A549 (cell line): ENCODE data around the gene LY6G5B. TPM values are rescaled to one million over a fixed set of nuclear protein-coding genes. Genes with fewer than 3 reads are reported as not detected.

ENCODE experiments used
- ATAC-seq, 2 experiments: fragments of 200-7000 bp in 1 of 2; fragments of >200 bp in 1 of 2; cut with Nextera tagmentation in 1 of 2; cut with Tn5 transposase in 1 of 2; 3 replicates each; pipeline versions ENCODE4 v1.8.0 to v1.9.1; 2018 to 2020; ENCODE audit warnings: mild to moderate bottlenecking in 1 of 2, moderate library complexity in 1 of 2
- CTCF ChIA-PET: fragments of 300-600 bp; sonication (Branson Sonifier 250); formaldehyde crosslinking; extraction: SDS; loops from one replicate; lab custom pipeline; 2021; ENCODE audit warnings: antibody characterized with exemption, inconsistent platforms; lab: Yijun Ruan, JAX
- POLR2A ChIA-PET: fragments of 350-600 bp; formaldehyde crosslinking; extraction: SDS; loops from one replicate; lab custom pipeline; 2021; ENCODE audit warnings: antibody characterized with exemption, inconsistent platforms; lab: Yijun Ruan, JAX
- DNase-seq, 2 experiments: peaks; one replicate each; pipeline versions ENCODE4 v3.0.0 to v3.0.0-alpha.2; 2011 to 2016; ENCODE audit warnings: low read depth in 1 of 2, low spot score in 1 of 2
- FAIRE-seq: peaks from 2 replicates; lab custom pipeline; 2011; peaks lifted over from hg19 to GRCh38; lab: Jason Lieb, UNC
- H3K27ac ChIP-seq, 2 experiments: fragments of >200 bp; sonication (Bioruptor Twin); formaldehyde crosslinking; 3 replicates each; pipeline ENCODE4 v1.5.1; 2016 to 2017
- H3K4me1 ChIP-seq: fragments of >200 bp; sonication (Bioruptor Twin); formaldehyde crosslinking; 3 replicates; pipeline ENCODE4 v1.6.1; 2016
- H3K4me2 ChIP-seq: fragments of >200 bp; sonication (Bioruptor Twin); formaldehyde crosslinking; 3 replicates; pipeline ENCODE4 v1.6.1; 2016
- H3K4me3 ChIP-seq: fragments of >200 bp; sonication (Bioruptor Twin); formaldehyde crosslinking; 3 replicates; pipeline ENCODE4 v1.5.1; 2016
- H3K9me3 ChIP-seq: fragments of >200 bp; sonication (Bioruptor Twin); formaldehyde crosslinking; 3 replicates; pipeline ENCODE4 v1.6.1; 2016
- BHLHE40 ChIP-seq: IDR thresholded peaks from 2 replicates; pipeline ENCODE4 v1.6.1; 2012; ENCODE audit warnings: low read depth, low read length, inconsistent platforms
- CBX2 ChIP-seq: fragments of 200-600 bp; sonication (generic); IDR thresholded peaks from 2 replicates; pipeline ENCODE4 v1.6.1; 2016; ENCODE audit warnings: low read depth, mild to moderate bottlenecking, borderline replicate concordance
- CEBPB ChIP-seq, 2 experiments: fragments of >200 bp in 1 of 2; sonication (Bioruptor Twin) in 1 of 2; formaldehyde crosslinking in 1 of 2; IDR thresholded peaks; 2 replicates each; pipeline ENCODE4 v1.6.1; 2012 to 2016
- CHD4 ChIP-seq: fragments of 200-600 bp; sonication (generic); IDR thresholded peaks from 2 replicates; pipeline ENCODE4 v1.6.1; 2016; ENCODE audit warnings: antibody characterized with exemption, mild to moderate bottlenecking, borderline replicate concordance
- ESRRA ChIP-seq: fragments of 150-350 bp; IDR thresholded peaks from 2 replicates; pipeline ENCODE4 v1.6.1; 2014; ENCODE audit warnings: mild to moderate bottlenecking, low read length, borderline replicate concordance
- FOSL2 ChIP-seq, 2 experiments: fragments of 450-650 bp in 1 of 2; fragments of >200 bp in 1 of 2; sonication (Bioruptor Twin) in 1 of 2; formaldehyde crosslinking; IDR thresholded peaks; 2 replicates each; pipeline versions ENCODE4 v1.5.0 to v1.6.1; 2016 to 2020; ENCODE audit warnings: mild to moderate bottlenecking in 1 of 2, moderate library complexity in 1 of 2
- HOXA7 ChIP-seq: fragments of 250-450 bp; sonication (Bioruptor Pico); IDR thresholded peaks from 2 replicates; pipeline ENCODE4 v1.5.0; 2020; ENCODE audit warnings: mild to moderate bottlenecking, moderate library complexity
- HOXB13 ChIP-seq: fragments of 250-450 bp; sonication (Bioruptor Pico); IDR thresholded peaks from 2 replicates; pipeline ENCODE4 v1.5.0; 2020; ENCODE audit warnings: low read depth, mild to moderate bottlenecking, moderate library complexity
- HOXB5 ChIP-seq: fragments of 250-450 bp; sonication (Bioruptor Pico); IDR thresholded peaks from 2 replicates; pipeline ENCODE4 v1.5.0; 2020; ENCODE audit warnings: mild to moderate bottlenecking, moderate library complexity
- JUN ChIP-seq, 2 experiments: fragments of >200 bp; sonication (Bioruptor Twin); formaldehyde crosslinking; IDR thresholded peaks; 2 replicates in 1 of 2; 3 replicates in 1 of 2; pipeline ENCODE4 v1.6.1; 2016 to 2017
- KDM5A ChIP-seq: fragments of 200-600 bp; sonication (generic); IDR thresholded peaks from 2 replicates; pipeline ENCODE4 v1.6.1; 2016; ENCODE audit warnings: antibody characterized with exemption, mild to moderate bottlenecking
- MAFK ChIP-seq: fragments of 450-650 bp; IDR thresholded peaks from 2 replicates; pipeline ENCODE4 v1.6.1; 2014; ENCODE audit not compliant: partially characterized antibody
- NFE2L2 ChIP-seq: fragments of 150-350 bp; conservative IDR thresholded peaks from 2 replicates; pipeline ENCODE4 v1.6.1; 2014; ENCODE audit warnings: low read length
- NR3C1 ChIP-seq: fragments of >200 bp; sonication (Bioruptor Twin); formaldehyde crosslinking; IDR thresholded peaks from 3 replicates; pipeline ENCODE4 v1.6.1; 2017
- POLR2A ChIP-seq: IDR thresholded peaks from 2 replicates; pipeline ENCODE4 v1.6.1; 2012; ENCODE audit warnings: mild to moderate bottlenecking, low read length
- POLR2AphosphoS2 ChIP-seq: conservative IDR thresholded peaks from 2 replicates; pipeline ENCODE4 v1.6.1; 2012; ENCODE audit warnings: low read length, improper control_type of control experiment, inconsistent platforms
- RCOR1 ChIP-seq: fragments of 150-350 bp; IDR thresholded peaks from 2 replicates; pipeline ENCODE4 v1.6.1; 2014; ENCODE audit warnings: antibody characterized with exemption, low read length, low read depth
- RNF2 ChIP-seq: fragments of 200-600 bp; sonication (generic); IDR thresholded peaks from 2 replicates; pipeline ENCODE4 v1.6.1; 2016; ENCODE audit warnings: low read depth, mild to moderate bottlenecking, antibody characterized with exemption, moderate library complexity, borderline replicate concordance
- SREBF2 ChIP-seq: fragments of 450-650 bp; IDR thresholded peaks from 2 replicates; pipeline ENCODE4 v1.6.1; 2014; ENCODE audit warnings: mild to moderate bottlenecking, moderate library complexity
- WGBS: methylation state at CpG from one replicate; pipeline ENCODE4 v1.1.6; 2017; ENCODE audit errors: missing lambda C conversion rate; 5-methylcytosine and 5-hydroxymethylcytosine counted together
- polyA plus RNA-seq, 4 experiments: library from polyadenylated mRNA; depleted of rRNA in 3 of 4; stranded (reverse); fragments of >200 nt; fragmentation: RNase III in 1 of 4; extraction: RNeasy Plus Mini Kit Qiagen cat#74134 plus additional on column Dnase treatment in 1 of 4; gene quantifications; 2 replicates in 3 of 4; 3 replicates in 1 of 4; pipeline ENCODE4 v1.2.3, GENCODE V29; 2011 to 2017
- TF ChIP-seq, protein P1 (sequence below): fragments of >200 bp; sonication (Bioruptor Twin); formaldehyde crosslinking; IDR thresholded peaks from 3 replicates; pipeline ENCODE4 v1.5.1; 2016
- TF ChIP-seq, protein P2 (sequence below): fragments of >200 bp; sonication (Bioruptor Twin); formaldehyde crosslinking; IDR thresholded peaks from 3 replicates; pipeline ENCODE4 v1.6.1; 2016
- TF ChIP-seq, protein P3 (sequence below): fragments of 150-350 bp; IDR thresholded peaks from 2 replicates; pipeline ENCODE4 v1.6.1; 2014; ENCODE audit warnings: low read depth, mild to moderate bottlenecking, low read length
- TF ChIP-seq, protein P4 (sequence below): IDR thresholded peaks from 2 replicates; pipeline ENCODE4 v1.6.1; 2012

The LY6G5B gene
- polyA plus RNA-seq, 2 of the 4 experiments (the other 2 are of a cell fraction) = 5.9 to 9.9 TPM

DNA sequence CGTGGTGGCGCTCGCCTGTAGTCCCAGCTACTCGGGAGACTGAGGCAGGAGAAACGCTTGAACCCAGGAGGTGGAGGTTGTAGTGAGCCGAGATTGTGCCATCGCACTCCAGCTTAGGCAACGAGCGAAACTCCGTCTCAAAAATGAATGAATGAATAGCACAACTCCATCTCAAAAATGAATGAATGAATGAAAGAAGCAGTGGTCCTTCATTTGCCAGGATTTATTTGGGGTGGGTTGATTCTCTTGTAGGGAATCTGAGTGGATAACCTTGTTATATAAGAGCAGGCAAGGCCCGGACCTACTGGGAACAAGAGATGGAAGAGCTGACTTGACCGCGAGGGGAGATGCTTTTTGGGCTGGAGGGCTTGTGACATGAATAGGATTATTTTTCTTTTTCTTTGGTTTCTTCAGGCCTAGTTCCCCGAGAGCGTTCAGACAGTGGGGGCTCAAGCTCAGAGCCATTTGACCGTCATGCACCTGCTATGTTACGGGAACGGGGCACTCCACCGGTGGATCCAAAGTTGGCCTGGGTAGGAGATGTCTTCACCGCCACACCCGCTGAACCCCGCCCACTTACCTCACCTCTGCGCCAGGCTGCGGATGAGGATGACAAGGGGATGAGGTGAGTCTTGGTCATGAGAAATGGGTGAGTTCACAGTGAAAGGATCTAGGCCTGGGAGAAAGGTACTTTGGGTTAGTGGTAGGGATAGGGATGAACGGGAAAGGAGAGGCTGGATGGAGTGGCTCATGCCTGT lies 39.4 kb upstream of the LY6G5B start:
- no peak for FAIRE-seq

DNA sequence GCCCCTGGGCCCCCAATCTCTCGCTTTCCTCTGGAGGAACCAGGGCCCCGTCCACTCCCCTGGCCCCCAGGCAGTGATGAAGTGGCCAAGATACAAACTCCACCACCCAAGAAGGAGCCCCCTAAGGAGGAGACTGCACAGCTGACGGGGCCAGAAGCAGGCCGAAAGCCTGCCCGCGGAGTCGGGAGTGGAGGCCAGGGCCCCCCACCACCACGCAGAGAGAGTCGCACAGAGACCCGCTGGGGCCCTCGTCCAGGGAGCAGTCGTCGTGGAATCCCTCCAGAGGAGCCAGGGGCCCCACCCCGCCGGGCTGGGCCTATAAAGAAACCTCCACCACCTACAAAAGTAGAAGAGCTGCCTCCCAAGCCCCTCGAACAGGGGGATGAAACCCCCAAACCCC lies 38.6 kb upstream of the LY6G5B start:
- no peak for FAIRE-seq
- H3K4me1 ChIP-seq = no peaks in the 10 kb centered on the region
- WGBS = 90% methylated on average over 3 of the region's 16 CpGs
- no peak overlapping the region for H3K27ac ChIP-seq
- no peak overlapping the region for H3K4me3 ChIP-seq
- TF ChIP-seq NR3C1 = no peak
- TF ChIP-seq, protein P1, sequence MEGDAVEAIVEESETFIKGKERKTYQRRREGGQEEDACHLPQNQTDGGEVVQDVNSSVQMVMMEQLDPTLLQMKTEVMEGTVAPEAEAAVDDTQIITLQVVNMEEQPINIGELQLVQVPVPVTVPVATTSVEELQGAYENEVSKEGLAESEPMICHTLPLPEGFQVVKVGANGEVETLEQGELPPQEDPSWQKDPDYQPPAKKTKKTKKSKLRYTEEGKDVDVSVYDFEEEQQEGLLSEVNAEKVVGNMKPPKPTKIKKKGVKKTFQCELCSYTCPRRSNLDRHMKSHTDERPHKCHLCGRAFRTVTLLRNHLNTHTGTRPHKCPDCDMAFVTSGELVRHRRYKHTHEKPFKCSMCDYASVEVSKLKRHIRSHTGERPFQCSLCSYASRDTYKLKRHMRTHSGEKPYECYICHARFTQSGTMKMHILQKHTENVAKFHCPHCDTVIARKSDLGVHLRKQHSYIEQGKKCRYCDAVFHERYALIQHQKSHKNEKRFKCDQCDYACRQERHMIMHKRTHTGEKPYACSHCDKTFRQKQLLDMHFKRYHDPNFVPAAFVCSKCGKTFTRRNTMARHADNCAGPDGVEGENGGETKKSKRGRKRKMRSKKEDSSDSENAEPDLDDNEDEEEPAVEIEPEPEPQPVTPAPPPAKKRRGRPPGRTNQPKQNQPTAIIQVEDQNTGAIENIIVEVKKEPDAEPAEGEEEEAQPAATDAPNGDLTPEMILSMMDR = no peak
- no peak for TF ChIP-seq RCOR1
- no peak for TF ChIP-seq HOXB13 (CRISPR knock-in tag)
- no peak for TF ChIP-seq KDM5A
- no peak for TF ChIP-seq ESRRA
- no peak for TF ChIP-seq RNF2
- no peak for TF ChIP-seq JUN (IDR thresholded peaks at IDR 0.05)
- ChIA-PET CTCF (interaction anchor here (0.7 kb wide), 1 partner anchor 34 kb away, joined by 4 read pairs; no protein-coding TSS in a partner anchor), POLR2A (no interaction called here)
- no peak overlapping the region for H3K4me2 ChIP-seq
- no peaks in the 10 kb centered on the region for H3K9me3 ChIP-seq
- ATAC-seq = no peak
- DNase-seq = no peak

More for the DNA sequence above, 39.4 kb upstream of the LY6G5B start:
- Histone ChIP-seq H3K4me3 (no peak overlapping the region), H3K27ac (no peak overlapping the region), H3K4me2 (no peak overlapping the region), H3K4me1 (no peaks in the 10 kb centered on the region), H3K9me3 (no peaks in the 10 kb centered on the region)
- DNase-seq (no peak), ATAC-seq (no peak)
- POLR2A ChIA-PET = no interaction called here
- TF ChIP-seq CEBPB (IDR thresholded peaks at IDR 0.05) (no peak), HOXB5 (CRISPR knock-in tag) (no peak), POLR2AphosphoS2 (no peak), FOSL2 (IDR thresholded peaks at IDR 0.05) (no peak), FOSL2 (CRISPR knock-in tag; IDR thresholded peaks at IDR 0.05) (no peak), MAFK (no peak), BHLHE40 (no peak), KDM5A (no peak)
- TF ChIP-seq, protein P2, sequence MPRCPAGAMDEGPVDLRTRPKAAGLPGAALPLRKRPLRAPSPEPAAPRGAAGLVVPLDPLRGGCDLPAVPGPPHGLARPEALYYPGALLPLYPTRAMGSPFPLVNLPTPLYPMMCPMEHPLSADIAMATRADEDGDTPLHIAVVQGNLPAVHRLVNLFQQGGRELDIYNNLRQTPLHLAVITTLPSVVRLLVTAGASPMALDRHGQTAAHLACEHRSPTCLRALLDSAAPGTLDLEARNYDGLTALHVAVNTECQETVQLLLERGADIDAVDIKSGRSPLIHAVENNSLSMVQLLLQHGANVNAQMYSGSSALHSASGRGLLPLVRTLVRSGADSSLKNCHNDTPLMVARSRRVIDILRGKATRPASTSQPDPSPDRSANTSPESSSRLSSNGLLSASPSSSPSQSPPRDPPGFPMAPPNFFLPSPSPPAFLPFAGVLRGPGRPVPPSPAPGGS = no peak
- TF ChIP-seq, protein P3, sequence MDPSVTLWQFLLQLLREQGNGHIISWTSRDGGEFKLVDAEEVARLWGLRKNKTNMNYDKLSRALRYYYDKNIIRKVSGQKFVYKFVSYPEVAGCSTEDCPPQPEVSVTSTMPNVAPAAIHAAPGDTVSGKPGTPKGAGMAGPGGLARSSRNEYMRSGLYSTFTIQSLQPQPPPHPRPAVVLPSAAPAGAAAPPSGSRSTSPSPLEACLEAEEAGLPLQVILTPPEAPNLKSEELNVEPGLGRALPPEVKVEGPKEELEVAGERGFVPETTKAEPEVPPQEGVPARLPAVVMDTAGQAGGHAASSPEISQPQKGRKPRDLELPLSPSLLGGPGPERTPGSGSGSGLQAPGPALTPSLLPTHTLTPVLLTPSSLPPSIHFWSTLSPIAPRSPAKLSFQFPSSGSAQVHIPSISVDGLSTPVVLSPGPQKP = no peak
- 92% methylated on average over 25 of the region's 25 CpGs for WGBS
- CTCF ChIA-PET = interaction anchor here (1.0 kb wide), 1 partner anchor 84 kb away, joined by 3 read pairs; the partner anchor contains the start of gene ATP6V1G2

DNA sequence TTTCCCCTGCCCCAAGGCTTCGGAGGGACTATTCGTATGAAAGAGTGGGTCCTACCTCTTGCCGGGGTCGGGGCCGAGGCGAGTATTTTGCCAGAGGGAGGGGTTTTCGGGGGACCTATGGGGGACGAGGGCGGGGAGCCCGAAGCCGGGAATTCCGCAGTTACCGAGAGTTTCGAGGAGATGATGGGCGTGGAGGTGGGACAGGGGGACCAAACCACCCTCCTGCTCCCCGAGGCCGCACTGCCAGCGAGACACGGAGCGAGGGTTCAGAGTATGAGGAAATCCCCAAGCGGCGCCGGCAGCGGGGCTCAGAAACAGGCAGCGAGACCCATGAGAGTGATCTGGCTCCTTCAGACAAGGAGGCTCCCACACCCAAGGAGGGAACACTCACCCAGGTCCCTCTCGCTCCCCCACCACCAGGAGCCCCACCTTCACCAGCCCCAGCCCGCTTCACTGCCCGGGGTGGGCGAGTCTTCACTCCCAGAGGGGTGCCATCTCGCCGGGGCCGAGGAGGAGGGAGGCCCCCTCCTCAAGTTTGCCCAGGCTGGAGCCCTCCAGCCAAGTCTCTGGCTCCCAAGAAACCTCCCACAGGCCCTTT lies 38.0 kb upstream of the LY6G5B start:
- Histone ChIP-seq H3K9me3 (no peaks in the 10 kb centered on the region), H3K27ac (no peak overlapping the region), H3K4me2 (no peak overlapping the region), H3K4me1 (no peaks in the 10 kb centered on the region)
- DNase-seq = no peak
- ChIA-PET POLR2A (no interaction called here), CTCF (interaction anchor here (0.7 kb wide), 1 partner anchor 34 kb away, joined by 4 read pairs; no protein-coding TSS in a partner anchor)
- no peak for FAIRE-seq
- WGBS = 94% methylated on average over 20 of the region's 32 CpGs
- no peak for ATAC-seq
- TF ChIP-seq CHD4 = no peak
- TF ChIP-seq, protein P4, sequence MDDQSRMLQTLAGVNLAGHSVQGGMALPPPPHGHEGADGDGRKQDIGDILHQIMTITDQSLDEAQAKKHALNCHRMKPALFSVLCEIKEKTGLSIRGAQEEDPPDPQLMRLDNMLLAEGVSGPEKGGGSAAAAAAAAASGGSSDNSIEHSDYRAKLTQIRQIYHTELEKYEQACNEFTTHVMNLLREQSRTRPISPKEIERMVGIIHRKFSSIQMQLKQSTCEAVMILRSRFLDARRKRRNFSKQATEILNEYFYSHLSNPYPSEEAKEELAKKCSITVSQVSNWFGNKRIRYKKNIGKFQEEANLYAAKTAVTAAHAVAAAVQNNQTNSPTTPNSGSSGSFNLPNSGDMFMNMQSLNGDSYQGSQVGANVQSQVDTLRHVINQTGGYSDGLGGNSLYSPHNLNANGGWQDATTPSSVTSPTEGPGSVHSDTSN = no peak
- no peak for TF ChIP-seq HOXA7 (CRISPR knock-in tag)
- no peak for TF ChIP-seq FOSL2 (IDR thresholded peaks at IDR 0.05)
- TF ChIP-seq FOSL2 (CRISPR knock-in tag; IDR thresholded peaks at IDR 0.05) = no peak
- TF ChIP-seq SREBF2 = no peak
- TF ChIP-seq MAFK = no peak
- TF ChIP-seq NFE2L2 = no peak
- TF ChIP-seq CBX2 = no peak
- TF ChIP-seq POLR2A = no peak
- TF ChIP-seq, all 56 proteins: peak for 0
- H3K4me3 ChIP-seq = no peak overlapping the region
